GM12873 (cell line): ENCODE results near the gene NLGN1.

Experiments used
- CTCF ChIP-seq: IDR thresholded peaks from 2 replicates; pipeline ENCODE4 v1.5.1; 2012; ENCODE audit warnings: low read depth, mild to moderate bottlenecking, moderate library complexity, low read length, control low read depth; ENCODE audit not compliant: insufficient read depth; ENCODE audit errors: missing control alignments

Gene NLGN1

GRCh38 chr3:174202116-174202515 is 804.6 kb downstream of the NLGN1 start:
- TF ChIP-seq CTCF: no peak

DNA sequence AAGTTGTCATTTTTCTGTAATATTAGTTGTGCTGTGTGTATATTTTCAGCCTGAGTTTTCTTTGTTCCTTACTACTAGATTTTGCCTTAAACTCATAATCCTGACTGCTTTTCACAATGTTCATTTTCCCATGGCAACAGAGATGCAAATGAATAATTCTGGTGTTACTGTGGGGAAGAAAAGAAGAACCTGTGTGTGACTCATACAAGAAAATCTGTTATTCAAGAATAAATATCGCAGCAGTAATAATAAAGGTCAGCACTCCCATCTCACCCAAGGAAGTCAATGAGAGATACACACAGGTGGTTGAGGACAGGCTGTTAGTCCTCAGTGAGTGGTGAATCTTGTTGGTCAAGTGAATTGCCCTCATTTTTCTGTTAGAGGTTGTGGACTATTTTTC is 805.0 kb downstream of the NLGN1 start:
- no peak for TF ChIP-seq CTCF

GRCh38 chr3:174204765-174205164 is 807.2 kb downstream of the NLGN1 start:
- no peak for TF ChIP-seq CTCF

DNA sequence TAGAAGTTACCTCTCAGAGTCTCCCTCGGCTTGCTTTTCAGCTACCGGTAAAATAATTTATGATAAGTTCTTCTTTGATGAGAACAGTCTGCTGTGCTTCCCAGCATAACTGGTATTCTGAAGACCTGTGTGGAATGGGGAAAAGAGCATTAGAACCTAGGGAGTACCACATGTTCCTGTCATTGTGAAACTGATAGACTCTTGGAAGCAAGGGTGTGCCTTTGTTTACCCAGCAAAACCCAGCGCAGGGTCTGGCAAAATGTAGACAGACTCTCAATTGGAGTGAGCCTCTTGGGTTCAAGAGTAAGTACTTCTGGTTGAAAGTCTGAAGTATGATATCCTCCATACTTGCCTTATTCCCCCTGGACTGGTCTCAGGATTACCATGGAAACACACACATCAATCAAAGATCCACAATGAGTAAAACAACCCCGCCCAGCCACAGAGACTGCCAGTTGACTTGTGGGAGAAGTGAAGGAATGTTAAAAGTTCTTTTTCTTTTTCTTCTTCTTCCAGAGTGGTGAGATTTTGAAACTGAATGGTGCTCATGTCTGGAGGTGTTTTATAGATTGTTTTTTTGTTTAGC is 809.2 kb downstream of the NLGN1 start:
- TF ChIP-seq CTCF: no peak

DNA sequence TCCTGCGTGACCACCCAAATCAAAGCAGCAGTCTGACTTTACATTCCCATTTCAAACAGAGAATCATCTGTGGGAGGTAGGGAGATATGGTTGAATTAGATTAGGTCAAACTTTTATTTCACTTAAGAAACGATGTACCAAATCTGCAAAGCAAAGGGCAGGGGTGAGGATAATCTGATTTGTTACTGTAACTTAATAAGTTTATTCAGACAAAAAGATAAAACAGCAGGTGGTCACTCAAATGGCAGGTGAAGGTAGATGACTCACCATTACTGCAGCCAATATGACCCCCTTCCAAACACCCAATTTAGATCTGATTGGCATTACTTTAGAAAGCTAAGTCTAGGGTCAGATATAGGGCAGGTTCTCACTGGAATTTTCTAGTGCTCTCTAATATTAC is 810.6 kb downstream of the NLGN1 start:
- TF ChIP-seq CTCF: no peak

DNA sequence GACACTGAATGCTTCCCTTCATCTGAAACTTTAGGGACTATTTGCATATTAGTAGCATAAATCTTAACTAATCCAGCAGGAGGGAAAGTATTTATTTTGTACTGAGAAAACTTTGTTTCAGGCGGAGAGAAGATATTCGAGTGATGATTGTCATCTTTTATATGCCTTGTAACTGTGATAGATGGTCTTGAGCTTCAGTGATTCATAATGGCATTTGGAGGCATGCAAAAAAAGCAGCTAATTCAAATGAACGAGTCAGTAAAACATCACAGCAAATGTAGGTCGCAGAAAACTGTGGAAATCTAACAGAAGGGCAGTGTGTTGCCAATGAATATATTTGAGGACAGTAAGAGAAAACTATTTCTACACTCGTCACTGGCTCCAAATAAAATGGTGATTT is 817.9 kb downstream of the NLGN1 start:
- TF ChIP-seq CTCF: no peak

DNA sequence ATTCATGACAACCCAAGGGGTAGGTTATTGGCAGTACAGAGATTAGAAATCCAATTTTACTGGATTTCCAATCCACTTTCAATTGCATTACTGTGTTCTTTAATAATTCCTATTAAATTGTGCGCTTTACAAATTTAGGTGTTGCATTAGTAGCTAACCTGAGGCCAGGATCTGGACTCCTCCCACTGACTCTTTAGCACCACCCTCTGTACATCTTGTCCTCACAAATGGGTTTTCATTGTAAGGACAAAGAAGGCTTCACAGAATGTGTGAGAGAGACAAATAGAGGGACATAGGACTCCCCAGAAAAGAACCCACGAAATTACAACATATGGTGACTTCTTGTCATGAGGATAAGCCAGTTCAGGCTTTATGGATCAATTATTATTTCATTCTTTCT is 818.5 kb downstream of the NLGN1 start:
- TF ChIP-seq CTCF: no peak
